ENCODE measurements around the gene ZMIZ1. TPM values are rescaled to one million over a fixed set of nuclear protein-coding genes. Genes with fewer than 3 reads are reported as not detected.

ZMIZ1 gene
- total RNA-seq, 1 experiment from 2014 or later, result 28.4 TPM

DNA sequence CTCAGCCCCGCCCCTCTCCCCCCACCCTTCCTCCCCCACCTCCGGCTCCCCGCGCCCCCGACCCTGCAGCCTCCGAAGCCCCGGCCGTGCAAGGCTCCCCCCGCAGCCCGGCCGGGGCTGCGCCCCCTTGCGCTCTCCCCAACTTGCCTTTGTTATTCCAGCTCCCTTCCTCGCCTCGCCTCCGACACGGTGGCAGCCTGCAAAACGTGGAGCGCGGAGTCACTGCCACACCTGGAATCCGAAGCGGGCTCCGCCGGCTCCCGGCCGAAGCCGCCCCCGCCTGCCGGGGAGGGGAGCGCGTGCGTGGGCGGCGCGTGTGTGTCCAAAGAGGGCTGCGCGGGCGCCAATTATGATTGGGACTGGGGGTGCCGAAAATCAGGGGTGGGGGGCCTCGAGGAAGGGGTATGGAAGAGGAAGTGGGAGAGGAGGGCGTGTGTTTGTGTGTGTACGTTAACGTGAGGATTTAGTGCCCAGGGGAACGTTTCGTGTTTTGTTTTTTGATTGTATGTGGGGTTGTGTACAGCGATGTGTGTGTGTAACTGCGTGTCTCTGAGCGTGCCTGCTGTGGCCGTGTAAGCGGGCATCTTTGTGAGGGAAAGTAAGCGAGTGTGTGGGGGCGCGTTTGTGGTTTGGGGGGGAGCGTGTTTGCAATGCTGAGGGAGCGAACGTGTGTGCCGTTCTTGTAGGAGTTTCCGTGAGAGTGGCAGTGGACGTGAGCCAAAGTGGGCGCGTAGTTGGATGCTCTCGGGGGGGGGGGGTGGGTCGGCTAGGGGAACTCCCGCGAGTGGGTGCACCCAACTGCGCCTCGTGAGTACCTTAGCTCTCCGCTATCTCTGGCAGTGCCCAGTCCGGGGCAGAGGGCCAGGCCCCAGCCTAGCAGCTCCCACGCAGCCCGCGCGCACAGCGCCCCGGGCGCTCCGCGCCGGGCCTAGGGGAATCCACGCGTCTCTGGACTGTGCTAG lies 1.2 kb upstream of the ZMIZ1 start (continued):
- TF ChIP-seq, protein P1, sequence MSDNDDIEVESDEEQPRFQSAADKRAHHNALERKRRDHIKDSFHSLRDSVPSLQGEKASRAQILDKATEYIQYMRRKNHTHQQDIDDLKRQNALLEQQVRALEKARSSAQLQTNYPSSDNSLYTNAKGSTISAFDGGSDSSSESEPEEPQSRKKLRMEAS (IDR thresholded peaks at IDR 0.05), result peak; percentile 53
- TF ChIP-seq JUND (IDR thresholded peaks at IDR 0.05), result no peak; the same call in none of the 2 replicates
- peak; percentile 99 for TF ChIP-seq EGR1 (IDR thresholded peaks at IDR 0.05; ENCODE audit: low read depth)
- TF ChIP-seq FOSL1 (IDR thresholded peaks at IDR 0.05; ENCODE audit: low read depth), result no peak
- TF ChIP-seq POLR2A (IDR thresholded peaks at IDR 0.05; ENCODE audit: borderline replicate concordance, extremely low read depth, insufficient read depth, insufficient read length), result no peak
- TF ChIP-seq SRF (IDR thresholded peaks at IDR 0.05; ENCODE audit: low read depth), result no peak
- TF ChIP-seq, protein P2, sequence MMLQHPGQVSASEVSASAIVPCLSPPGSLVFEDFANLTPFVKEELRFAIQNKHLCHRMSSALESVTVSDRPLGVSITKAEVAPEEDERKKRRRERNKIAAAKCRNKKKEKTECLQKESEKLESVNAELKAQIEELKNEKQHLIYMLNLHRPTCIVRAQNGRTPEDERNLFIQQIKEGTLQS (IDR thresholded peaks at IDR 0.05), result no peak

DNA sequence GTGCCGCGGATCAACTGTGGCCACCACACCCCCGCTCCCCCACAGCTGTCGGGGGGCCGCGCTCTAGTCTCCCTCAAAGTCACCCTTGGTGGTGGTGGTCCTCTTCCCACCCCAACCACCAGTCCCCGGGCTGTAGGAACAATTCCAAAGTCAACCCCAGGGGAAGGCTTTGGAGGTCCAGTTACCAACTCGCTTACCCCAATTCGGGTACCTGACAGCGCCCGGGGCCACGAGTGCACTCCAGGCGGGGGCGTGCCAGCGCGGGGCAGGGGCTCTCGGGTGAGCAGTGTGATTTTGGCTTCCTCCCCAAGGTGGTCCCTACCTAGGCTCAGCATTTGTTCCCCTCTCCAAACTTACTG lies 584 bp upstream of the ZMIZ1 start:
- peak overlapping the region; percentile 54 to 84 for H3K4me3 ChIP-seq (replicated peaks in 1 of 2; ENCODE audit: low read depth in 1 of 2, low read length in 2 of 2)
- H3K9me3 ChIP-seq (ENCODE audit: control insufficient read depth in 1 of 2, insufficient read depth in 1 of 2, low read depth in 1 of 2, low read length in 2 of 2), result no peaks in the 10 kb centered on the region
- peak overlapping the region; percentile 90 for H3K4me2 ChIP-seq (ENCODE audit: low read length)
- RAD21 ChIA-PET (ENCODE audit: low non-redundant PET in 1 of 2, low total read pairs in 2 of 2, uncharacterized antibody in 2 of 2, unreplicated experiment in 2 of 2), result interaction anchor here (0.6 to 0.7 kb wide), 2 partner anchors 59 to 254 kb away, joined by 4 to 7 read pairs; no protein-coding TSS in a partner anchor
- intact Hi-C loops (cut with micrococcal nuclease), result loop anchor here (1.0 to 5.0 kb wide), 4 partner anchors 83 to 141 kb away; no protein-coding TSS in a partner anchor
- H3K79me2 ChIP-seq (ENCODE audit: insufficient read depth, low read length), result peaks cover 31% of the 10 kb centered on the region
- no peaks in the 10 kb centered on the region for H3K9me2 ChIP-seq (ENCODE audit: insufficient read depth)
- peak overlapping the region; percentile 50 for H3K9ac ChIP-seq (ENCODE audit: low read length)
- H3K4me1 ChIP-seq (ENCODE audit: control insufficient read depth in 1 of 2, insufficient read depth in 2 of 2, low read length in 2 of 2), result peaks cover 27 to 52% of the 10 kb centered on the region in 2 experiments
- H4K20me1 ChIP-seq (ENCODE audit: insufficient read depth), result no peaks in the 10 kb centered on the region
- H3K27me3 ChIP-seq (ENCODE audit: insufficient read depth, low read length), result no peaks in the 10 kb centered on the region
- CTCF ChIA-PET, result interaction anchor here (1.0 kb wide), 1 partner anchor 127 kb away, joined by 4 read pairs; no protein-coding TSS in a partner anchor
- ATAC-seq, result peak; percentile 12
- DNase-seq (ENCODE audit: low read depth, low spot score), result no peak
- POLR2A ChIA-PET, result no interaction called here
- peak overlapping the region; percentile 26 for H2AFZ ChIP-seq (ENCODE audit: low read depth, low read length, poor library complexity, severe bottlenecking)
- no peaks in the 10 kb centered on the region for H3K36me3 ChIP-seq (ENCODE audit: control insufficient read depth in 1 of 2, insufficient read depth in 2 of 2, low read length in 2 of 2)
- no TSS peak for BruUV-seq (replicated peaks)
- H3K27ac ChIP-seq (ENCODE audit: low read depth, low read length), result peak overlapping the region; percentile 48; the same call in 1 of the 2 replicates
- TF ChIP-seq ZFX (IDR thresholded peaks at IDR 0.05), result no peak
- TF ChIP-seq, protein P2 (IDR thresholded peaks at IDR 0.05), result no peak
- no peak for TF ChIP-seq POLR2A (IDR thresholded peaks at IDR 0.05; ENCODE audit: borderline replicate concordance, extremely low read depth, insufficient read depth, insufficient read length)
- TF ChIP-seq EZH2 (IDR thresholded peaks at IDR 0.05), result no peak
- no peak for TF ChIP-seq CBX3 (IDR thresholded peaks at IDR 0.05; ENCODE audit: low read depth)
- no peak for TF ChIP-seq ELF1 (IDR thresholded peaks at IDR 0.05; ENCODE audit: borderline replicate concordance, low read depth)
- TF ChIP-seq, protein P3, sequence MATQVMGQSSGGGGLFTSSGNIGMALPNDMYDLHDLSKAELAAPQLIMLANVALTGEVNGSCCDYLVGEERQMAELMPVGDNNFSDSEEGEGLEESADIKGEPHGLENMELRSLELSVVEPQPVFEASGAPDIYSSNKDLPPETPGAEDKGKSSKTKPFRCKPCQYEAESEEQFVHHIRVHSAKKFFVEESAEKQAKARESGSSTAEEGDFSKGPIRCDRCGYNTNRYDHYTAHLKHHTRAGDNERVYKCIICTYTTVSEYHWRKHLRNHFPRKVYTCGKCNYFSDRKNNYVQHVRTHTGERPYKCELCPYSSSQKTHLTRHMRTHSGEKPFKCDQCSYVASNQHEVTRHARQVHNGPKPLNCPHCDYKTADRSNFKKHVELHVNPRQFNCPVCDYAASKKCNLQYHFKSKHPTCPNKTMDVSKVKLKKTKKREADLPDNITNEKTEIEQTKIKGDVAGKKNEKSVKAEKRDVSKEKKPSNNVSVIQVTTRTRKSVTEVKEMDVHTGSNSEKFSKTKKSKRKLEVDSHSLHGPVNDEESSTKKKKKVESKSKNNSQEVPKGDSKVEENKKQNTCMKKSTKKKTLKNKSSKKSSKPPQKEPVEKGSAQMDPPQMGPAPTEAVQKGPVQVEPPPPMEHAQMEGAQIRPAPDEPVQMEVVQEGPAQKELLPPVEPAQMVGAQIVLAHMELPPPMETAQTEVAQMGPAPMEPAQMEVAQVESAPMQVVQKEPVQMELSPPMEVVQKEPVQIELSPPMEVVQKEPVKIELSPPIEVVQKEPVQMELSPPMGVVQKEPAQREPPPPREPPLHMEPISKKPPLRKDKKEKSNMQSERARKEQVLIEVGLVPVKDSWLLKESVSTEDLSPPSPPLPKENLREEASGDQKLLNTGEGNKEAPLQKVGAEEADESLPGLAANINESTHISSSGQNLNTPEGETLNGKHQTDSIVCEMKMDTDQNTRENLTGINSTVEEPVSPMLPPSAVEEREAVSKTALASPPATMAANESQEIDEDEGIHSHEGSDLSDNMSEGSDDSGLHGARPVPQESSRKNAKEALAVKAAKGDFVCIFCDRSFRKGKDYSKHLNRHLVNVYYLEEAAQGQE (IDR thresholded peaks at IDR 0.05; ENCODE audit: low read depth), result no peak
- TF ChIP-seq POLR2AphosphoS5 (IDR thresholded peaks at IDR 0.05; ENCODE audit: low read depth, low read length), result no peak
- TF ChIP-seq, protein P1 (IDR thresholded peaks at IDR 0.05), result no peak
- no peak for TF ChIP-seq YY1 (IDR thresholded peaks at IDR 0.05; ENCODE audit: extremely low read depth, insufficient replicate concordance, low read depth, low read length)
- no peak for TF ChIP-seq TCF7L2 (IDR thresholded peaks at IDR 0.05; ENCODE audit: borderline replicate concordance, extremely low read depth, insufficient read depth, insufficient read length)
- no peak for TF ChIP-seq SRF (IDR thresholded peaks at IDR 0.05; ENCODE audit: low read depth)
- no peak for TF ChIP-seq EZH2phosphoT487 (IDR thresholded peaks at IDR 0.05; ENCODE audit: borderline replicate concordance)
- TF ChIP-seq SP1 (IDR thresholded peaks at IDR 0.05; ENCODE audit: low read depth), result no peak
- no peak for TF ChIP-seq RAD21 (IDR thresholded peaks at IDR 0.05; ENCODE audit: low read depth)
